Loucy (cell line): Measurements from ENCODE around the gene ALK.

Experiments
- H2AFZ ChIP-seq: fragments of 200-600 bp; sonication (generic); 2 replicates; pipeline ENCODE4 v1.6.0; 2016; ENCODE audit warnings: antibody characterized with exemption, mild to moderate bottlenecking, low read length, moderate library complexity
- H3F3A ChIP-seq: fragments of 200-600 bp; 2 replicates; pipeline ENCODE4 v1.6.0; 2016; ENCODE audit warnings: antibody characterized with exemption, low read depth, mild to moderate bottlenecking
- H3K27me3 ChIP-seq: fragments of 200-600 bp; sonication (generic); 2 replicates; pipeline ENCODE4 v1.6.1; 2014; ENCODE audit warnings: low read length, mild to moderate bottlenecking; ENCODE audit not compliant: insufficient read depth, poor library complexity, severe bottlenecking
- H3K36me3 ChIP-seq: fragments of 200-600 bp; sonication (generic); 2 replicates; pipeline ENCODE4 v1.6.1; 2016; ENCODE audit warnings: low read length; ENCODE audit not compliant: insufficient read depth
- H3K4me1 ChIP-seq: fragments of 200-600 bp; sonication (generic); 2 replicates; pipeline ENCODE4 v1.5.1; 2014; ENCODE audit warnings: low read length, mild to moderate bottlenecking; ENCODE audit not compliant: insufficient read depth, poor library complexity, severe bottlenecking
- H3K4me2 ChIP-seq: fragments of 200-600 bp; sonication (generic); 2 replicates; pipeline ENCODE4 v1.6.0; 2014; ENCODE audit warnings: antibody characterized with exemption, low read length, low read depth, mild to moderate bottlenecking; ENCODE audit not compliant: poor library complexity, severe bottlenecking
- H3K4me3 ChIP-seq: fragments of 200-600 bp; sonication (generic); 2 replicates; pipeline ENCODE4 v1.5.1; 2014; ENCODE audit warnings: low read length, mild to moderate bottlenecking, mixed read lengths; ENCODE audit not compliant: poor library complexity, severe bottlenecking
- H3K79me2 ChIP-seq: fragments of 200-600 bp; sonication (generic); 2 replicates; pipeline ENCODE4 v1.6.1; 2014; ENCODE audit warnings: low read length; ENCODE audit not compliant: insufficient read depth
- H3K9ac ChIP-seq: fragments of 200-600 bp; sonication (generic); 2 replicates; pipeline ENCODE4 v1.6.0; 2014; ENCODE audit warnings: mild to moderate bottlenecking, low read depth, low read length, moderate library complexity; ENCODE audit not compliant: poor library complexity, severe bottlenecking
- H3K9me2 ChIP-seq: fragments of 200-600 bp; sonication (generic); replicated peaks from 2 replicates; pipeline ENCODE4 v1.6.1; 2016; ENCODE audit warnings: low read depth, low read length, mixed read lengths
- H3K9me3 ChIP-seq: fragments of 200-600 bp; sonication (generic); 2 replicates; pipeline ENCODE4 v1.6.1; 2014; ENCODE audit warnings: mild to moderate bottlenecking, antibody characterized with exemption, low read length, low read depth; ENCODE audit not compliant: insufficient read depth
- H4K20me1 ChIP-seq: fragments of 200-600 bp; sonication (generic); 2 replicates; pipeline ENCODE4 v1.6.0; 2014; ENCODE audit warnings: antibody characterized with exemption, low read length, mild to moderate bottlenecking; ENCODE audit not compliant: insufficient read depth, poor library complexity, severe bottlenecking
- CTCF ChIP-seq: fragments of 200-600 bp; sonication (generic); conservative IDR thresholded peaks from 2 replicates; pipeline ENCODE4 v1.5.1; 2014; ENCODE audit warnings: mild to moderate bottlenecking, antibody characterized with exemption, low read length
- EZH2phosphoT487 ChIP-seq: fragments of 200-600 bp; IDR thresholded peaks from 2 replicates; pipeline ENCODE4 v1.6.1; 2018; ENCODE audit warnings: antibody characterized with exemption, mild to moderate bottlenecking, moderate library complexity, borderline replicate concordance

ALK gene

GRCh38 chr2:29187926-29188325 is 733.5 kb downstream of the ALK start:
- Histone ChIP-seq H3K79me2 (no peaks in the 10 kb centered on the region), H3K36me3 (no peaks in the 10 kb centered on the region), H4K20me1 (no peaks in the 10 kb centered on the region), H3K4me1 (no peaks in the 10 kb centered on the region), H3K9me3 (no peaks in the 10 kb centered on the region), H3K27me3 (no peaks in the 10 kb centered on the region), H2AFZ (no peak overlapping the region), H3K4me3 (no peak overlapping the region), H3K9me2 (no peaks in the 10 kb centered on the region), H3K9ac (no peak overlapping the region), H3F3A (no peaks in the 10 kb centered on the region), H3K4me2 (no peak overlapping the region)
- no peak for TF ChIP-seq CTCF
- no peak for TF ChIP-seq EZH2phosphoT487

- Histone ChIP-seq H3K27me3 (no peaks in the 10 kb centered on the region), H3K9me2 (no peaks in the 10 kb centered on the region), H3K79me2 (no peaks in the 10 kb centered on the region), H3F3A (no peaks in the 10 kb centered on the region), H3K4me2 (no peak overlapping the region), H3K9me3 (no peaks in the 10 kb centered on the region), H2AFZ (no peak overlapping the region), H3K4me1 (no peaks in the 10 kb centered on the region), H3K9ac (no peak overlapping the region), H4K20me1 (no peaks in the 10 kb centered on the region), H3K36me3 (no peaks in the 10 kb centered on the region), H3K4me3 (no peak overlapping the region)
- TF ChIP-seq EZH2phosphoT487 (no peak), CTCF (no peak)
Measured at GRCh38 chr2:29186817-29187216, 734.6 kb downstream of the ALK start.

DNA sequence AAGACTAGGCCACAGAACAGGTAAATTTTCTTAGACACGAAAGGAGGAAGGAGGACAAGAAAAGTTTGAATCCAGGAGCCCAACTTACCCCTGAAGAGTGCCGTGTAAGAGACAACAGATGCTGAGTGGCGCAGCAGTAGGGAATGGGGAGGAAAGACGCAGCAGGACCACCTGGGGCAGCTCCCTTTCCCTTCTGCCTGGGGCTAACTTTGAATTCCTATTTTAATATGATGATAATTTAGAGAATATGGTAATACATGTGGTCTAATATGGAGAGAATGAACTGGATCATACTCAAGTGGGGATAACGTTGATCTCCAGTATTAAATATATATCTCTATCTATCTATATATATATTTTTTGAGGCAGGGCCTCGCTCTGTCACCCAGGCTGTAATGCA is 736.9 kb downstream of the ALK start:
- H3F3A ChIP-seq, result no peaks in the 10 kb centered on the region
- H3K79me2 ChIP-seq, result no peaks in the 10 kb centered on the region
- no peaks in the 10 kb centered on the region for H3K9me3 ChIP-seq
- no peaks in the 10 kb centered on the region for H4K20me1 ChIP-seq
- no peaks in the 10 kb centered on the region for H3K36me3 ChIP-seq
- no peak overlapping the region for H2AFZ ChIP-seq
- H3K4me3 ChIP-seq, result no peak overlapping the region
- no peaks in the 10 kb centered on the region for H3K9me2 ChIP-seq
- H3K4me2 ChIP-seq, result no peak overlapping the region
- H3K27me3 ChIP-seq, result no peaks in the 10 kb centered on the region
- no peak overlapping the region for H3K9ac ChIP-seq
- no peaks in the 10 kb centered on the region for H3K4me1 ChIP-seq
- TF ChIP-seq CTCF (no peak), EZH2phosphoT487 (no peak)
